H1 (cell line): ENCODE data around the gene SPHK1. TPM values are rescaled to one million over a fixed set of nuclear protein-coding genes. Genes with fewer than 3 reads are reported as not detected.

ENCODE experiments used
- CTCF ChIA-PET: fragments of 300-600 bp; sonication (Branson Sonifier 250); formaldehyde crosslinking; loops from one replicate; lab custom pipeline; 2021; ENCODE audit not compliant: partially characterized antibody; lab: Charles Lee
- POLR2A ChIA-PET: fragments of 300-600 bp; sonication (Branson Sonifier 250); formaldehyde crosslinking; loops from one replicate; lab custom pipeline; 2021; ENCODE audit warnings: inconsistent platforms; ENCODE audit not compliant: partially characterized antibody; lab: Charles Lee
- DNase-seq, 2 experiments: peaks; one replicate each; pipeline versions ENCODE4 v3.0.0 to v3.0.0-alpha.2; 2010 to 2022; ENCODE audit warnings: low spot score in 2 of 2, low read depth in 1 of 2, mixed read lengths in 1 of 2
- FAIRE-seq: peaks from 2 replicates; lab custom pipeline; 2011; peaks lifted over from hg19 to GRCh38; lab: Jason Lieb, UNC
- H2AFZ ChIP-seq: 2 replicates; pipeline ENCODE4 v1.8.1; 2012; ENCODE audit warnings: low read length, inconsistent platforms
- H2AK5ac ChIP-seq: 2 replicates; pipeline ENCODE4 v1.6.1; 2013; ENCODE audit warnings: low read depth, low read length
- H2BK120ac ChIP-seq: replicated peaks from 2 replicates; pipeline ENCODE3; 2013; ENCODE audit warnings: low read depth, low read length, inconsistent platforms
- H2BK12ac ChIP-seq: 2 replicates; pipeline ENCODE4 v1.6.1; 2013; ENCODE audit warnings: low read depth, low read length
- H2BK15ac ChIP-seq: 2 replicates; pipeline ENCODE4 v1.6.1; 2013; ENCODE audit warnings: low read length
- H2BK20ac ChIP-seq: 2 replicates; pipeline ENCODE4 v1.6.1; 2013; ENCODE audit warnings: low read length
- H2BK5ac ChIP-seq: 2 replicates; pipeline ENCODE4 v1.6.1; 2013; ENCODE audit warnings: low read depth, low read length
- H3K14ac ChIP-seq: 2 replicates; pipeline ENCODE4 v1.6.1; 2013; ENCODE audit warnings: inconsistent platforms; ENCODE audit not compliant: insufficient read length
- H3K18ac ChIP-seq: 2 replicates; pipeline ENCODE4 v1.6.1; 2013; ENCODE audit warnings: low read length; ENCODE audit errors: extremely low read depth
- H3K23ac ChIP-seq: 2 replicates; pipeline ENCODE4 v1.6.1; 2013; ENCODE audit warnings: inconsistent platforms; ENCODE audit not compliant: insufficient read length
- H3K23me2 ChIP-seq: 2 replicates; pipeline ENCODE4 v1.6.1; 2013; ENCODE audit warnings: low read depth, low read length
- H3K27ac ChIP-seq: 2 replicates; pipeline ENCODE4 v1.6.1; 2011; ENCODE audit warnings: low read depth, low read length, inconsistent platforms
- H3K27me3 ChIP-seq, 4 experiments: replicated peaks in 1 of 4; 1 replicate in 1 of 4; 2 replicates in 3 of 4; pipeline versions ENCODE4 v1.6.1 to v1.8.1; 2011 to 2013; ENCODE audit warnings: low read length in 3 of 4, mild to moderate bottlenecking in 3 of 4, inconsistent platforms in 2 of 4, mixed read lengths in 2 of 4, moderate library complexity in 1 of 4; ENCODE audit not compliant: control insufficient read depth in 3 of 4, insufficient read depth in 3 of 4; ENCODE audit errors: extremely low read depth in 1 of 4
- H3K36me3 ChIP-seq, 4 experiments: 2 replicates each; pipeline versions ENCODE4 v1.6.1 to v1.8.1; 2011 to 2013; ENCODE audit warnings: mild to moderate bottlenecking in 4 of 4, low read length in 3 of 4, moderate library complexity in 2 of 4, control low read depth in 1 of 4, inconsistent platforms in 1 of 4; ENCODE audit not compliant: insufficient read depth in 4 of 4, control insufficient read depth in 2 of 4
- H3K4ac ChIP-seq: replicated peaks from 2 replicates; pipeline ENCODE3; 2013; ENCODE audit warnings: low read length, low read depth, mixed read lengths, inconsistent platforms; ENCODE audit not compliant: insufficient read length
- H3K4me1 ChIP-seq, 4 experiments: replicated peaks in 1 of 4; 1 replicate in 1 of 4; 2 replicates in 3 of 4; pipeline versions ENCODE4 v1.6.1 to v1.8.1; 2011 to 2013; ENCODE audit warnings: low read length in 3 of 4, inconsistent platforms in 2 of 4, mixed read lengths in 1 of 4; ENCODE audit not compliant: insufficient read depth in 4 of 4, control insufficient read depth in 3 of 4
- H3K4me2 ChIP-seq, 2 experiments: 2 replicates each; pipeline versions ENCODE4 v1.6.1 to v1.8.1; 2011 to 2013; ENCODE audit warnings: low read depth in 2 of 2, low read length in 2 of 2, control low read depth in 1 of 2, inconsistent platforms in 1 of 2, mild to moderate bottlenecking in 1 of 2; ENCODE audit not compliant: insufficient read depth in 1 of 2
- H3K4me3 ChIP-seq, 4 experiments: fragments of 200-600, 300-600 bp in 1 of 4; sonication (generic), shearing (Covaris generic), sonication (Bioruptor Twin) in 1 of 4; 2 replicates each; pipeline versions ENCODE4 v1.5.1 to v1.8.1; 2011 to 2016; ENCODE audit warnings: low read length in 4 of 4, low read depth in 3 of 4, control low read depth in 2 of 4, inconsistent platforms in 2 of 4, mild to moderate bottlenecking in 2 of 4, mixed read lengths in 1 of 4, moderate library complexity in 1 of 4; ENCODE audit not compliant: insufficient read depth in 2 of 4; ENCODE audit errors: extremely low read depth in 1 of 4
- H3K56ac ChIP-seq: replicated peaks from 2 replicates; pipeline ENCODE3; 2013; ENCODE audit warnings: low read depth, mild to moderate bottlenecking, mixed read lengths, low read length, inconsistent platforms; ENCODE audit not compliant: insufficient read length
- H3K79me1 ChIP-seq: 2 replicates; pipeline ENCODE4 v1.6.1; 2013; ENCODE audit warnings: low read depth, low read length, control low read depth
- H3K79me2 ChIP-seq, 2 experiments: 2 replicates each; pipeline versions ENCODE4 v1.6.1 to v1.8.1; 2012 to 2013; ENCODE audit warnings: low read length in 2 of 2, mild to moderate bottlenecking in 2 of 2, inconsistent platforms in 1 of 2; ENCODE audit not compliant: insufficient read depth in 2 of 2, control insufficient read depth in 1 of 2
- H3K9ac ChIP-seq, 4 experiments: replicated peaks in 1 of 4; 1 replicate in 1 of 4; 2 replicates in 3 of 4; pipeline versions ENCODE4 v1.6.1 to v1.8.1; 2011 to 2013; ENCODE audit warnings: low read depth in 3 of 4, low read length in 3 of 4, control low read depth in 2 of 4, mild to moderate bottlenecking in 2 of 4, moderate library complexity in 2 of 4, inconsistent platforms in 1 of 4; ENCODE audit errors: extremely low read depth in 1 of 4
- H3K9me3 ChIP-seq, 2 experiments: 2 replicates each; pipeline versions ENCODE4 v1.6.1 to v1.8.1; 2012 to 2013; ENCODE audit warnings: mild to moderate bottlenecking in 2 of 2, moderate library complexity in 2 of 2, control low read depth in 1 of 2, inconsistent platforms in 1 of 2, low read depth in 1 of 2, low read length in 1 of 2, mixed read lengths in 1 of 2; ENCODE audit not compliant: insufficient read depth in 2 of 2
- H4K20me1 ChIP-seq, 2 experiments: replicated peaks in 1 of 2; 2 replicates each; pipeline versions ENCODE3 to v1.8.1; 2011 to 2013; ENCODE audit warnings: inconsistent platforms in 2 of 2, low read length in 2 of 2, mild to moderate bottlenecking in 1 of 2; ENCODE audit not compliant: insufficient read depth in 2 of 2, control insufficient read depth in 1 of 2
- H4K5ac ChIP-seq: 2 replicates; pipeline ENCODE4 v1.6.1; 2013; ENCODE audit warnings: low read length, low read depth, mixed read lengths, inconsistent platforms; ENCODE audit not compliant: insufficient read length
- H4K8ac ChIP-seq: 2 replicates; pipeline ENCODE4 v1.8.0; 2013; ENCODE audit warnings: mild to moderate bottlenecking, moderate library complexity, low read length, inconsistent platforms; ENCODE audit not compliant: insufficient read depth; ENCODE audit errors: extremely low read depth
- H4K91ac ChIP-seq: replicated peaks from 2 replicates; pipeline ENCODE3; 2013; ENCODE audit warnings: low read length, mixed read lengths, inconsistent platforms; ENCODE audit not compliant: insufficient read length
- CREB1 ChIP-seq: IDR thresholded peaks from 2 replicates; pipeline ENCODE4 v1.6.1; 2012; ENCODE audit warnings: inconsistent platforms
- CTBP2 ChIP-seq: IDR thresholded peaks from 2 replicates; pipeline ENCODE4 v1.7.0; 2011; ENCODE audit warnings: borderline replicate concordance, mild to moderate bottlenecking, moderate library complexity, mixed read lengths, low read length; ENCODE audit not compliant: insufficient read depth, insufficient read length
- EP300 ChIP-seq, 2 experiments: IDR thresholded peaks; 1 replicate in 1 of 2; 2 replicates in 1 of 2; pipeline ENCODE4 v1.6.1; 2011 to 2012; ENCODE audit warnings: low read depth in 2 of 2, low read length in 2 of 2, mild to moderate bottlenecking in 2 of 2, borderline replicate concordance in 1 of 2, inconsistent platforms in 1 of 2, moderate library complexity in 1 of 2
- EZH2 ChIP-seq: fragments of 200-600 bp; sonication (generic); IDR thresholded peaks from 2 replicates; pipeline ENCODE4 v1.7.1; 2012; ENCODE audit warnings: low read depth, mild to moderate bottlenecking, moderate library complexity, low read length, inconsistent platforms; ENCODE audit not compliant: severe bottlenecking
- JUN ChIP-seq: IDR thresholded peaks from 2 replicates; pipeline ENCODE4 v1.6.1; 2011; ENCODE audit warnings: low read depth, mild to moderate bottlenecking, improper control_type of control experiment, low read length
- PHF8 ChIP-seq: fragments of 200-600 bp; sonication (generic); conservative IDR thresholded peaks from 2 replicates; pipeline ENCODE4 v1.7.1; 2012; ENCODE audit warnings: low read depth, mild to moderate bottlenecking, inconsistent platforms, low read length, moderate library complexity
- SAP30 ChIP-seq: fragments of 300-600 bp; sonication (generic); IDR thresholded peaks from 2 replicates; pipeline ENCODE4 v1.7.1; 2012; ENCODE audit warnings: low read length, moderate library complexity, mild to moderate bottlenecking, inconsistent platforms; ENCODE audit not compliant: insufficient read depth, insufficient replicate concordance
- SP2 ChIP-seq: IDR thresholded peaks from 2 replicates; pipeline ENCODE4 v1.6.1; 2012; ENCODE audit warnings: mild to moderate bottlenecking, low read length, inconsistent platforms
- WGBS, 2 experiments: shearing (Covaris generic) in 1 of 2; methylation state at CpG; one replicate each; pipeline versions ENCODE4 v1.1.6 to v1.1.7; 2013 to 2015; ENCODE audit warnings: low lambda C conversion rate in 2 of 2, mixed read lengths in 2 of 2, inconsistent platforms in 1 of 2, low coverage in 1 of 2, missing lambda C conversion rate in 1 of 2; ENCODE audit not compliant: insufficient replicate concordance in 2 of 2, insufficient coverage in 1 of 2, insufficient read length in 1 of 2; ENCODE audit errors: extremely low coverage in 1 of 2, missing lambda C conversion rate in 1 of 2; 5-methylcytosine and 5-hydroxymethylcytosine counted together
- polyA plus RNA-seq, 7 experiments: library from polyadenylated mRNA; depleted of rRNA in 3 of 7; stranded (reverse) in 5 of 7; unstranded in 2 of 7; fragments of >200 nt in 5 of 7; fragments of 200-250 nt in 2 of 7; gene quantifications; 1 replicate in 5 of 7; 2 replicates in 1 of 7; 4 replicates in 1 of 7; pipeline versions ENCODE4 v1.2.1 to v1.2.3, GENCODE V29; 2011 to 2013; ENCODE audit warnings: missing spikeins in 2 of 7, mixed read lengths in 2 of 7
- total RNA-seq: library from RNA; stranded (reverse); fragmentation: NEBNext Ultra II Directional; extraction: Animal tissue kit (Norgen Biotek cat#: 25700); gene quantifications from 2 replicates; pipeline ENCODE4 v1.2.1, GENCODE V29; 2021

Gene SPHK1
- total and polyA plus RNA-seq, 2 of the 8 experiments (the other 6 are each of a cell fraction or from before 2014, with no cell fraction given), result 2.4 TPM

DNA sequence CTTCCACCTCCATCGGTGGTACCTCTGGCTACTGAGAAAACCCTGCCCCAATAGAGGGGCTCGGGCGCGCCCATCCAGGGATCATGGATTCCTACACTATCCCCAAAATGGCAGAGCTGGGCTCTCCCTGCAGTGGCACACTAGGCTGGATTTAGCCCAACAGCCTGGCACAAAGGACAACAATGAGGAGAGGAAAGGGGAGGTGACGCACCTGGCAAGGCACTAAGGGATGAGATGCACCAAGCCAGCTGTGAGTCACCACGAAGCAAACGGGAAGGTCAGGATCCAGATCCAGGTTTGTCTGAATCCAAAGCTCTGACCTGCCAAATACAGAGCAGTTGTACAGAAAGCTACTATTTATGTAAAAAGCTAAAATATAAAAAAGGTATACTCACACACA is 50.5 kb downstream of the SPHK1 start:
- no peaks in the 10 kb centered on the region for H3K9me3 ChIP-seq
- peaks cover 28% of the 10 kb centered on the region for H3K79me1 ChIP-seq
- no peak overlapping the region for H3K4me3 ChIP-seq
- no peak overlapping the region for H3K56ac ChIP-seq
- peaks cover 0 to 19% (median 15%) of the 10 kb centered on the region in 4 experiments for H3K4me1 ChIP-seq
- POLR2A ChIA-PET, result interaction anchor here (0.7 to 1.4 kb wide), 3 partner anchors 11 to 132 kb away, joined by 3 to 6 read pairs (median 5); partner anchors contain the start of gene UBE2O
- H3K14ac ChIP-seq, result no peak overlapping the region
- no peak for FAIRE-seq
- no peak overlapping the region for H4K8ac ChIP-seq
- no peak for TF ChIP-seq PHF8
- no peak for TF ChIP-seq EZH2
- TF ChIP-seq SAP30, result no peak
- no peak for TF ChIP-seq CTBP2
- TF ChIP-seq SP2, result no peak
- no peak for TF ChIP-seq CREB1
- no peak for TF ChIP-seq EP300 (IDR thresholded peaks at IDR 0.05; ENCODE audit: borderline replicate concordance in 1 of 2, low read depth in 2 of 2, low read length in 2 of 2)
- no peak for TF ChIP-seq JUN
- TF ChIP-seq, all 59 proteins: peak for 0
- H3K9ac ChIP-seq, result no peak overlapping the region
- H3K36me3 ChIP-seq, result no peaks in the 10 kb centered on the region
- H2BK20ac ChIP-seq, result no peak overlapping the region
- H3K4me2 ChIP-seq, result no peak overlapping the region
- no peak overlapping the region for H3K18ac ChIP-seq
- peaks cover 20 to 32% of the 10 kb centered on the region in 2 experiments for H4K20me1 ChIP-seq
- WGBS, 2 experiments, result 94% methylated on average over 7 of the region's 7 CpGs; no CpG with 5 or more reads in 1 of the 2 experiments
- no peak overlapping the region for H3K4ac ChIP-seq
- H3K27me3 ChIP-seq, result no peaks in the 10 kb centered on the region
- no peak overlapping the region for H2BK5ac ChIP-seq
- H3K23me2 ChIP-seq, result no peaks in the 10 kb centered on the region
- no peak overlapping the region for H4K5ac ChIP-seq
- no peak overlapping the region for H3K23ac ChIP-seq
- no peak overlapping the region for H2BK15ac ChIP-seq
- peaks cover 28 to 94% of the 10 kb centered on the region in 2 experiments for H3K79me2 ChIP-seq
- no peak overlapping the region for H3K27ac ChIP-seq
- no peak overlapping the region for H2AK5ac ChIP-seq
- no peak overlapping the region for H2AFZ ChIP-seq
- no peak overlapping the region for H4K91ac ChIP-seq
- CTCF ChIA-PET, result interaction anchor here (0.7 to 2.5 kb wide), 15 partner anchors 8 to 280 kb away, joined by 3 to 14 read pairs (median 6); no protein-coding TSS in a partner anchor
- no peak overlapping the region for H2BK120ac ChIP-seq
- no peak for DNase-seq
- no peak overlapping the region for H2BK12ac ChIP-seq
